OCI-LY7 (cell line): ENCODE measurements around the gene RPGRIP1L. TPM values are rescaled to one million over a fixed set of nuclear protein-coding genes. Genes with fewer than 3 reads are reported as not detected.

Experiments
- BruUV-seq: library from RNA; stranded (reverse); fragments of 400-500 nt; replicated peaks from 2 replicates; lab custom pipeline; 2021; lab: Mats Ljungman, UMichigan
- CTCF ChIA-PET: fragments of 300-600 bp; sonication (Branson Sonifier 250); formaldehyde crosslinking; loops from one replicate; lab custom pipeline; 2022; ENCODE audit warnings: antibody characterized with exemption; ENCODE audit not compliant: unreplicated experiment; lab: Charles Lee
- POLR2A ChIA-PET: fragments of 300-600 bp; sonication (Branson Sonifier 250); formaldehyde crosslinking; loops from one replicate; lab custom pipeline; 2022; ENCODE audit warnings: antibody characterized with exemption; lab: Charles Lee
- DNase-seq: peaks from one replicate; pipeline ENCODE4 v3.0.0-alpha.2; 2015; ENCODE audit warnings: low spot score
- H2AFZ ChIP-seq: fragments of 200-600 bp; sonication (generic), shearing (Covaris generic); 2 replicates; pipeline ENCODE4 v1.6.1; 2014; ENCODE audit warnings: mild to moderate bottlenecking, antibody characterized with exemption, low read length, moderate library complexity
- H3K27ac ChIP-seq: fragments of 200-600 bp; sonication (generic); 2 replicates; pipeline ENCODE4 v1.5.1; 2014; ENCODE audit warnings: mixed run types, low read depth, mild to moderate bottlenecking, moderate library complexity, low read length, inconsistent platforms; ENCODE audit not compliant: poor library complexity, severe bottlenecking
- H3K36me3 ChIP-seq: fragments of 200-600 bp; sonication (generic); 2 replicates; pipeline ENCODE4 v1.6.1; 2014; ENCODE audit warnings: mild to moderate bottlenecking, antibody characterized with exemption, low read length, moderate library complexity, mixed read lengths; ENCODE audit not compliant: insufficient read depth
- H3K4me1 ChIP-seq: fragments of 200-600 bp; sonication (generic); 2 replicates; pipeline ENCODE4 v1.5.1; 2014; ENCODE audit warnings: mild to moderate bottlenecking, low read length; ENCODE audit not compliant: insufficient read depth, poor library complexity, severe bottlenecking
- H3K4me2 ChIP-seq: fragments of 200-600 bp; sonication (generic); 2 replicates; pipeline ENCODE4 v1.6.1; 2014; ENCODE audit warnings: mild to moderate bottlenecking, low read length
- H3K4me3 ChIP-seq: fragments of 200-600 bp; sonication (generic); 2 replicates; pipeline ENCODE4 v1.5.1; 2014; ENCODE audit warnings: mild to moderate bottlenecking, low read depth, low read length; ENCODE audit not compliant: poor library complexity, severe bottlenecking
- H3K79me2 ChIP-seq: fragments of 200-600 bp; sonication (generic); 2 replicates; pipeline ENCODE4 v1.6.1; 2016; ENCODE audit warnings: low read depth, mild to moderate bottlenecking, low read length, moderate library complexity, mixed read lengths; ENCODE audit not compliant: insufficient read depth
- H3K9me2 ChIP-seq: fragments of 200-600 bp; sonication (generic); 2 replicates; pipeline ENCODE4 v1.6.1; 2016; ENCODE audit warnings: mild to moderate bottlenecking, low read length, mixed read lengths; ENCODE audit not compliant: insufficient read depth
- H3K9me3 ChIP-seq: fragments of 200-600 bp; sonication (generic); 2 replicates; pipeline ENCODE4 v1.6.1; 2014; ENCODE audit warnings: mild to moderate bottlenecking, mixed run types, low read length, mixed read lengths
- H4K20me1 ChIP-seq: fragments of 200-600 bp; sonication (generic); 2 replicates; pipeline ENCODE4 v1.6.1; 2014; ENCODE audit warnings: mild to moderate bottlenecking, antibody characterized with exemption, low read length, moderate library complexity, mixed read lengths; ENCODE audit not compliant: insufficient read depth
- EZH2phosphoT487 ChIP-seq: fragments of 200-600 bp; sonication (generic); IDR thresholded peaks from 2 replicates; pipeline ENCODE4 v1.6.1; 2018; ENCODE audit warnings: low read depth, borderline replicate concordance, mild to moderate bottlenecking, mixed run types, antibody characterized with exemption, low read length, moderate library complexity, mixed read lengths
- intact Hi-C: fragments of 100-400 bp; cut with micrococcal nuclease; formaldehyde crosslinking; loops from one replicate; pipeline ENCODE4 v1.10.0; 2022; ENCODE audit not compliant: unreplicated experiment
- total RNA-seq, 2 experiments: library from RNA; depleted of rRNA in 1 of 2; stranded (reverse); fragments of >200 nt in 1 of 2; shearing (Covaris generic) in 1 of 2; gene quantifications; 2 replicates each; pipeline ENCODE4 v1.2.3, GENCODE V29; 2014 to 2022
- TF ChIP-seq, protein P1 (sequence below): fragments of 200-600 bp; sonication (generic); conservative IDR thresholded peaks from 2 replicates; pipeline ENCODE4 v1.5.1; 2014; ENCODE audit warnings: mild to moderate bottlenecking, antibody characterized with exemption, low read length, moderate library complexity, mixed read lengths

RPGRIP1L gene
- total RNA-seq, 2 experiments from 2014 or later, result 12.7 to 15.4 TPM

DNA sequence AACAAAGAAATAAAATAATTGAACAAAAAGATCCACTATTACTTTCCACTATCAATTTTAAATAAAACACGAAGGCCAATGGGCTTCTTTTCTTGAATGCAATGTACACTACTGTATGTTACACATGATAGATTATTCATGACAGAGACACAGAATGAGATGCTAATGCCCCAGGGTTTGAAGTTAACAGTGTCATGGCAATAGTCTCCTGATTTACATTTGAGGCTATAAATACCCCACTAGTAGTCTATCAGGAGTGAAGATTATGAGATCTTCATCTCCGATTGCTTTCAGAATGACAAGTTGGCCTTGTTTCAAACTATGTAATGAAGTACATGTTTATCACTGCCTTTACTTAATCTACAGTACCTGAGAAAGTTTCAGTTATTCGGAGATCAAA is 84.4 kb downstream of the RPGRIP1L start:
- Histone ChIP-seq H3K27ac (no peak overlapping the region), H3K4me2 (no peak overlapping the region), H3K36me3 (no peaks in the 10 kb centered on the region), H3K4me1 (no peaks in the 10 kb centered on the region), H2AFZ (no peak overlapping the region), H3K79me2 (no peaks in the 10 kb centered on the region), H4K20me1 (no peaks in the 10 kb centered on the region), H3K9me3 (no peaks in the 10 kb centered on the region), H3K9me2 (no peaks in the 10 kb centered on the region), H3K4me3 (no peak overlapping the region)
- ChIA-PET CTCF (no interaction called here), POLR2A (no interaction called here)
- no peak for DNase-seq
- no peak for TF ChIP-seq EZH2phosphoT487
- TF ChIP-seq, protein P1, sequence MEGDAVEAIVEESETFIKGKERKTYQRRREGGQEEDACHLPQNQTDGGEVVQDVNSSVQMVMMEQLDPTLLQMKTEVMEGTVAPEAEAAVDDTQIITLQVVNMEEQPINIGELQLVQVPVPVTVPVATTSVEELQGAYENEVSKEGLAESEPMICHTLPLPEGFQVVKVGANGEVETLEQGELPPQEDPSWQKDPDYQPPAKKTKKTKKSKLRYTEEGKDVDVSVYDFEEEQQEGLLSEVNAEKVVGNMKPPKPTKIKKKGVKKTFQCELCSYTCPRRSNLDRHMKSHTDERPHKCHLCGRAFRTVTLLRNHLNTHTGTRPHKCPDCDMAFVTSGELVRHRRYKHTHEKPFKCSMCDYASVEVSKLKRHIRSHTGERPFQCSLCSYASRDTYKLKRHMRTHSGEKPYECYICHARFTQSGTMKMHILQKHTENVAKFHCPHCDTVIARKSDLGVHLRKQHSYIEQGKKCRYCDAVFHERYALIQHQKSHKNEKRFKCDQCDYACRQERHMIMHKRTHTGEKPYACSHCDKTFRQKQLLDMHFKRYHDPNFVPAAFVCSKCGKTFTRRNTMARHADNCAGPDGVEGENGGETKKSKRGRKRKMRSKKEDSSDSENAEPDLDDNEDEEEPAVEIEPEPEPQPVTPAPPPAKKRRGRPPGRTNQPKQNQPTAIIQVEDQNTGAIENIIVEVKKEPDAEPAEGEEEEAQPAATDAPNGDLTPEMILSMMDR, result no peak
- intact Hi-C loops, result no loop called here
- no TSS peak for BruUV-seq

DNA sequence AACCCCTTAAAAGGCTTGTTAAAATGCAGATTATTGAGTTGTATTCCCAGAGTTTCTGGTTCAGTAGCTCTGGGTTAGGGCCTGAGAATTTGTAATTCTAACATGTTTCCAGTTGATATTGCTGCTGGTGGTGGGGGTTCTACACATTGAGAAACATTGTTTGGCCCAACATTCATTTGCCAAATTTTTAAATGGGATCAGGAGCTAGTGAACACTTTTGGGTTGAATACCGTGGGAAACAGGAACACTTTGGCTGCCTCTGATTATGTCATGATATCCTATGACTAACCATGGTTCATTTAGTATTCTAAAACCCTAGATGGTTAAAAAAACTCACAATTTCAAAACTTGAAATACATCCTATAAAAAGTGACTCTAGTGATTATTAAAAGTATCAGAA is 89.3 kb downstream of the RPGRIP1L start:
- no peaks in the 10 kb centered on the region for H3K36me3 ChIP-seq
- ChIA-PET CTCF (no interaction called here), POLR2A (interaction anchor here (0.6 kb wide), 1 partner anchor 222 kb away, joined by 4 read pairs; no protein-coding TSS in a partner anchor)
- intact Hi-C loops, result no loop called here
- no peaks in the 10 kb centered on the region for H3K9me2 ChIP-seq
- no peaks in the 10 kb centered on the region for H3K4me1 ChIP-seq
- no peaks in the 10 kb centered on the region for H3K9me3 ChIP-seq
- H3K79me2 ChIP-seq, result no peaks in the 10 kb centered on the region
- no peaks in the 10 kb centered on the region for H4K20me1 ChIP-seq
- no peak overlapping the region for H2AFZ ChIP-seq
- H3K27ac ChIP-seq, result no peak overlapping the region
- TF ChIP-seq, protein P1, result no peak
- TF ChIP-seq EZH2phosphoT487, result no peak
- no peak overlapping the region for H3K4me3 ChIP-seq
- H3K4me2 ChIP-seq, result no peak overlapping the region
- no peak for DNase-seq
- BruUV-seq, result no TSS peak

DNA sequence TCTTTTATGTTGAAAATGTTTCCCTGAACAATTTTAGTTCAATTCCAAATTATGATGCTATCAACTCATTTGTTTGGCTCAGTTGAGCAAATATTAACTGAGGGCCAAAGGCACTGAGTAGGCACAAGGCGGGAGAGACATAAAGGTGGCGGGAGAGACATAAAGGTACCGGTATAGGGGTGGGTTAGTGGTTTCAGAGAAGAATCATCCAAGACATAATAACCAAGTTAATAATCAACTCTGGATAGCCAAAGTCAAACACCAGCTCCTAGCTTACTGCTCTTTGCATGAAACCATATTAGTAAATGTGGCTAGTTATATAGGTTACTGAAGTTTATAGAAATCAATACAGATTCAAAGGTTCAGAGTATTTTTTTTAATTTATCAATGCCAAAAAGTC is 91.7 kb downstream of the RPGRIP1L start:
- no peaks in the 10 kb centered on the region for H3K79me2 ChIP-seq
- H3K9me3 ChIP-seq, result no peaks in the 10 kb centered on the region
- H2AFZ ChIP-seq, result no peak overlapping the region
- H3K9me2 ChIP-seq, result no peaks in the 10 kb centered on the region
- ChIA-PET POLR2A (interaction anchor here (0.6 kb wide), 1 partner anchor 48 kb away, joined by 4 read pairs; no protein-coding TSS in a partner anchor), CTCF (no interaction called here)
- no peak for TF ChIP-seq EZH2phosphoT487
- TF ChIP-seq, protein P1, result no peak
- no peaks in the 10 kb centered on the region for H4K20me1 ChIP-seq
- intact Hi-C loops, result no loop called here
- H3K36me3 ChIP-seq, result no peaks in the 10 kb centered on the region
- DNase-seq, result no peak
- no TSS peak for BruUV-seq
- H3K4me2 ChIP-seq, result no peak overlapping the region
- no peak overlapping the region for H3K4me3 ChIP-seq
- H3K4me1 ChIP-seq, result no peaks in the 10 kb centered on the region
- H3K27ac ChIP-seq, result no peak overlapping the region
